ENCODE measurements around the gene HS6ST2. TPM values are rescaled to one million over a fixed set of nuclear protein-coding genes. Genes with fewer than 3 reads are reported as not detected.

HS6ST2 gene
- total RNA-seq, 1 donor from 2014 or later: 1.1 TPM

DNA sequence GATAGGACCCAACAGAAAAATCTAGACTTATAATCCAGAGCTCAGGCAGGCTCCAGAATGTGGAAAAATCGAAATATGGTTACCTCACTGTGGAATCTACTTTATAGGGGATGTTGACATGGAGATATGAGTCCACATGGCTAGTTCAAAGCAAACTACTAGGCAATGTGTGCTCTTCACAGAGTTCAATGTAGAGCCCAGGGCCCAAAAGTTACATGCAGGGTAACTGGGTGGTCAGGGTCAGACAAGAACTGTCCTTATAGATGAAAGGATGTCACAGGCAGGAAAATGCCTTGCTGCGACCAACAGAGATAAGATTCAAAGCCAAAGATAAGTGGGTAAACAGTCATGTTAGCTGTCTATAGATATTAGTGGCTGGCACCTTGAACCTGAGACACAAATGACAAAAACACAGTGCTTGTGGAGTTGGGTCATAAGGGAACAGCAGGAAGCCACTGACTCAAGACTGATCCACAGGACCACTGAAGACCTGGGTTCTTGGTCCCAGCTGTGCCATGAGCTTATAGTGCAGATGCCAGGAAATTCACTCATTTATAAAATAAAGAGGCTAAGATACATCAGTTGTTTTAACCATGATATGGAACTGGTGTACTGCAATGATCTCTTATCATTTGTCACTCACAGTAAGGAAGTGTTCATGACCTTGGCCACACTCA is 367.9 kb downstream of the HS6ST2 start:
- H3K27me3 Mint-ChIP-seq (ENCODE audit: unreplicated experiment): no peaks in the 10 kb centered on the region
- no peak overlapping the region for H3K4me3 Mint-ChIP-seq (ENCODE audit: unreplicated experiment)
- DNase-seq (ENCODE audit: low spot score): no peak
- H3K4me1 Mint-ChIP-seq (ENCODE audit: unreplicated experiment): peaks cover 9% of the 10 kb centered on the region
- TF ChIP-seq, protein P1, sequence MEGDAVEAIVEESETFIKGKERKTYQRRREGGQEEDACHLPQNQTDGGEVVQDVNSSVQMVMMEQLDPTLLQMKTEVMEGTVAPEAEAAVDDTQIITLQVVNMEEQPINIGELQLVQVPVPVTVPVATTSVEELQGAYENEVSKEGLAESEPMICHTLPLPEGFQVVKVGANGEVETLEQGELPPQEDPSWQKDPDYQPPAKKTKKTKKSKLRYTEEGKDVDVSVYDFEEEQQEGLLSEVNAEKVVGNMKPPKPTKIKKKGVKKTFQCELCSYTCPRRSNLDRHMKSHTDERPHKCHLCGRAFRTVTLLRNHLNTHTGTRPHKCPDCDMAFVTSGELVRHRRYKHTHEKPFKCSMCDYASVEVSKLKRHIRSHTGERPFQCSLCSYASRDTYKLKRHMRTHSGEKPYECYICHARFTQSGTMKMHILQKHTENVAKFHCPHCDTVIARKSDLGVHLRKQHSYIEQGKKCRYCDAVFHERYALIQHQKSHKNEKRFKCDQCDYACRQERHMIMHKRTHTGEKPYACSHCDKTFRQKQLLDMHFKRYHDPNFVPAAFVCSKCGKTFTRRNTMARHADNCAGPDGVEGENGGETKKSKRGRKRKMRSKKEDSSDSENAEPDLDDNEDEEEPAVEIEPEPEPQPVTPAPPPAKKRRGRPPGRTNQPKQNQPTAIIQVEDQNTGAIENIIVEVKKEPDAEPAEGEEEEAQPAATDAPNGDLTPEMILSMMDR (IDR thresholded peaks at IDR 0.05; ENCODE audit: unreplicated experiment): no peak
- H3K9me3 Mint-ChIP-seq (ENCODE audit: unreplicated experiment): no peaks in the 10 kb centered on the region
- no peaks in the 10 kb centered on the region for H3K36me3 Mint-ChIP-seq (ENCODE audit: low read depth, unreplicated experiment)
- H3K27ac Mint-ChIP-seq (ENCODE audit: unreplicated experiment): no peak overlapping the region

DNA sequence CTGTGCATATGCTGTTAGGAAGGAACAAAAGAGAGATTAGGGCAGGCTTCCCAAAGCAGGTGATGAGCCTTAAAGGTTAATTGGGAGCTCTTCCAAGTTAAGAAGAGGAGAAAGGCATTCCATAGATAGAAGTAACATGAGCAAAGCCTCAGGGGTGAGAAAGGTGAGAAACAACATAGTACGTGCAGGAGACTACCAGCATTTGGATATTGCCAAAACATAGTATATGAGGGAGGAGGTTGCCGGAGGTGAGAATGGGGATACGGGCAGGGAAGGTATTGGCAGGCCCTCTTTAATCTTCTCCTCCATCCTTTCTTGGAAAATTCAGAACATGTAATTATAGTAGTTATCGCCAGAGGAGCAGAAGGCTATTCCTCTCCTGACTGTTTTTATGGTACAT is 373.5 kb downstream of the HS6ST2 start:
- Mint-ChIP-seq H3K4me3 (ENCODE audit: unreplicated experiment) (no peak overlapping the region), H3K4me1 (ENCODE audit: unreplicated experiment) (no peaks in the 10 kb centered on the region), H3K9me3 (ENCODE audit: unreplicated experiment) (no peaks in the 10 kb centered on the region), H3K36me3 (ENCODE audit: low read depth, unreplicated experiment) (no peaks in the 10 kb centered on the region), H3K27me3 (ENCODE audit: unreplicated experiment) (no peaks in the 10 kb centered on the region), H3K27ac (ENCODE audit: unreplicated experiment) (no peak overlapping the region)
- TF ChIP-seq, protein P1 (IDR thresholded peaks at IDR 0.05; ENCODE audit: unreplicated experiment): no peak
- DNase-seq (ENCODE audit: low spot score): no peak

DNA sequence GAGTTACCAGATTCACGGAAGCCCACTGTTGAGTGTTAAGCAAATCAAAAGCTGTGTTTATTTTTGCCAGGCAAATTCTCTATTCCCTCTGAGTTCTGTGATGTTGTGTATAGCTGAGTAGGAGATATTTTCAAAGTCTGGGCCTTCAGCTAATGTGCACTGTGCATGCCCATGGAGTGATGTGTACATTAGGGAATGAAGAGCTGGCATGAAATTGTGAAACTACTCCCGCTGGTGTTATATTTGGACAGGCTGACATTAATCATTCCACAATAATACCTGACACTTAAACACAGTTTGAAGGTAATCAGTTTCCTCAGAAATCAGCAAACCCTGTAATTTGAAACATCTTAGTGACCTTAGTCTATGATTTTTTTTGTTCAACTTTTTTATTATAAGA is 381.5 kb downstream of the HS6ST2 start:
- no peaks in the 10 kb centered on the region for H3K27me3 Mint-ChIP-seq (ENCODE audit: unreplicated experiment)
- no peak overlapping the region for H3K4me3 Mint-ChIP-seq (ENCODE audit: unreplicated experiment)
- no peak overlapping the region for H3K27ac Mint-ChIP-seq (ENCODE audit: unreplicated experiment)
- no peak for DNase-seq (ENCODE audit: low spot score)
- TF ChIP-seq, protein P1 (IDR thresholded peaks at IDR 0.05; ENCODE audit: unreplicated experiment): no peak
- no peaks in the 10 kb centered on the region for H3K9me3 Mint-ChIP-seq (ENCODE audit: unreplicated experiment)
- no peaks in the 10 kb centered on the region for H3K4me1 Mint-ChIP-seq (ENCODE audit: unreplicated experiment)
- H3K36me3 Mint-ChIP-seq (ENCODE audit: low read depth, unreplicated experiment): no peaks in the 10 kb centered on the region

Other genes with a start within 250 kb of the HS6ST2 start
- not detected for gene USP26, start 138.5 kb upstream of the HS6ST2 start, total RNA-seq (ENCODE audit: unreplicated experiment)

Data from endothelial cell (in vitro differentiated cells).